Natural killer cell (primary cell): Measurements from ENCODE around the gene DIP2C. TPM values are rescaled to one million over a fixed set of nuclear protein-coding genes. Genes with fewer than 3 reads are reported as not detected.

Source experiments
- ATAC-seq, 3 donors: fragments of 150-1000 bp in 2 of 3; fragments of 200-7000 bp in 1 of 3; cut with Tn5 transposase; 1 replicate in 1 of 3; 2 replicates in 2 of 3; pipeline ENCODE4 v1.10.0; 2021; ENCODE audit warnings: mild to moderate bottlenecking in 2 of 3, moderate library complexity in 2 of 3
- DNase-seq, 2 donors: peaks; one replicate each; pipeline versions ENCODE4 v3.0.0 to v3.0.0-alpha.2; 2013 to 2021; ENCODE audit warnings: mixed read lengths in 1 of 2
- H3K27ac ChIP-seq: one replicate; pipeline ENCODE4 v1.5.1; 2013; ENCODE audit warnings: mild to moderate bottlenecking, low read length
- H3K27me3 ChIP-seq: one replicate; pipeline ENCODE4 v1.6.1; 2013; ENCODE audit warnings: low read length; ENCODE audit not compliant: control insufficient read depth, insufficient read depth
- H3K36me3 ChIP-seq: one replicate; pipeline ENCODE4 v1.6.1; 2013; ENCODE audit warnings: low read length; ENCODE audit not compliant: control insufficient read depth, insufficient read depth
- H3K4me1 ChIP-seq: one replicate; pipeline ENCODE4 v1.6.1; 2013; ENCODE audit warnings: low read length; ENCODE audit not compliant: control insufficient read depth, insufficient read depth
- H3K4me3 ChIP-seq: one replicate; pipeline ENCODE4 v1.5.1; 2013; ENCODE audit warnings: low read length
- H3K9me3 ChIP-seq: one replicate; pipeline ENCODE4 v1.6.1; 2013; ENCODE audit warnings: low read length; ENCODE audit not compliant: control insufficient read depth, insufficient read depth
- H3K27ac Mint-ChIP-seq, 2 donors: one replicate each; pipeline ENCODE4 v1.8.0; 2022; ENCODE audit warnings: mild to moderate bottlenecking in 2 of 2, mixed read lengths in 2 of 2, moderate library complexity in 1 of 2
- H3K27me3 Mint-ChIP-seq, 2 donors: one replicate each; pipeline ENCODE4 v1.8.0; 2022; ENCODE audit warnings: low read depth in 2 of 2, mixed read lengths in 2 of 2
- H3K36me3 Mint-ChIP-seq: one replicate; pipeline ENCODE4 v1.8.0; 2022; ENCODE audit warnings: mixed read lengths
- H3K4me1 Mint-ChIP-seq, 2 donors: one replicate each; pipeline ENCODE4 v1.8.0; 2022; ENCODE audit warnings: mixed read lengths in 2 of 2
- H3K4me3 Mint-ChIP-seq: one replicate; pipeline ENCODE4 v1.8.0; 2022; ENCODE audit warnings: mild to moderate bottlenecking, moderate library complexity, mixed read lengths
- H3K9me3 Mint-ChIP-seq, 2 donors: one replicate each; pipeline ENCODE4 v1.8.0; 2022; ENCODE audit warnings: mixed read lengths in 2 of 2
- WGBS: methylation state at CpG from one replicate; pipeline ENCODE4 v1.1.7; 2013; ENCODE audit warnings: missing lambda C conversion rate; ENCODE audit not compliant: insufficient coverage; 5-methylcytosine and 5-hydroxymethylcytosine counted together
- intact Hi-C: fragments of 100-400 bp; cut with micrococcal nuclease; formaldehyde crosslinking; loops from one replicate; pipeline ENCODE4 v1.14.2; 2022
- total RNA-seq, 4 donors: library from RNA; stranded (reverse); fragments of 120-200 nt in 1 of 4; gene quantifications; one replicate each; pipeline versions ENCODE4 v1.2.3 to v1.2.4, GENCODE V29; 2013 to 2022
- TF ChIP-seq, protein P1 (sequence below): fragments of 200-600 bp; IDR thresholded peaks from one replicate; pipeline ENCODE4 v1.8.0; 2022; ENCODE audit warnings: antibody characterized with exemption

The DIP2C gene
- total RNA-seq, 3 donors from 2014 or later (not counting 1 experiment from before 2014, with no cell fraction given): 1.5 to 5.8 (median 3.8) TPM

GRCh38 chr10:565146-565545, 124.3 kb downstream of the DIP2C start:
- Histone ChIP-seq H3K4me3 (no peak overlapping the region), H3K27ac (no peak overlapping the region), H3K27me3 (no peaks in the 10 kb centered on the region), H3K4me1 (no peaks in the 10 kb centered on the region), H3K36me3 (no peaks in the 10 kb centered on the region), H3K9me3 (peaks cover 6% of the 10 kb centered on the region)
- Mint-ChIP-seq H3K27ac (no peak overlapping the region), H3K9me3 (no peaks in the 10 kb centered on the region), H3K36me3 (no peaks in the 10 kb centered on the region), H3K4me3 (no peak overlapping the region), H3K4me1 (no peaks in the 10 kb centered on the region), H3K27me3 (peaks cover 10 to 26% of the 10 kb centered on the region in 2 donors)
- no peak for DNase-seq
- TF ChIP-seq, protein P1, sequence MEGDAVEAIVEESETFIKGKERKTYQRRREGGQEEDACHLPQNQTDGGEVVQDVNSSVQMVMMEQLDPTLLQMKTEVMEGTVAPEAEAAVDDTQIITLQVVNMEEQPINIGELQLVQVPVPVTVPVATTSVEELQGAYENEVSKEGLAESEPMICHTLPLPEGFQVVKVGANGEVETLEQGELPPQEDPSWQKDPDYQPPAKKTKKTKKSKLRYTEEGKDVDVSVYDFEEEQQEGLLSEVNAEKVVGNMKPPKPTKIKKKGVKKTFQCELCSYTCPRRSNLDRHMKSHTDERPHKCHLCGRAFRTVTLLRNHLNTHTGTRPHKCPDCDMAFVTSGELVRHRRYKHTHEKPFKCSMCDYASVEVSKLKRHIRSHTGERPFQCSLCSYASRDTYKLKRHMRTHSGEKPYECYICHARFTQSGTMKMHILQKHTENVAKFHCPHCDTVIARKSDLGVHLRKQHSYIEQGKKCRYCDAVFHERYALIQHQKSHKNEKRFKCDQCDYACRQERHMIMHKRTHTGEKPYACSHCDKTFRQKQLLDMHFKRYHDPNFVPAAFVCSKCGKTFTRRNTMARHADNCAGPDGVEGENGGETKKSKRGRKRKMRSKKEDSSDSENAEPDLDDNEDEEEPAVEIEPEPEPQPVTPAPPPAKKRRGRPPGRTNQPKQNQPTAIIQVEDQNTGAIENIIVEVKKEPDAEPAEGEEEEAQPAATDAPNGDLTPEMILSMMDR: no peak
- ATAC-seq: no peak
- intact Hi-C loops: no loop called here
- WGBS: 90% methylated on average over 4 of the region's 5 CpGs

GRCh38 chr10:563827-564226, 125.6 kb downstream of the DIP2C start:
- DNase-seq (no peak), ATAC-seq (no peak)
- no peak overlapping the region for H3K4me3 Mint-ChIP-seq
- H3K27me3 ChIP-seq: no peaks in the 10 kb centered on the region
- H3K4me3 ChIP-seq: no peak overlapping the region
- no peak overlapping the region for H3K27ac Mint-ChIP-seq
- no peaks in the 10 kb centered on the region for H3K9me3 Mint-ChIP-seq
- H3K36me3 Mint-ChIP-seq: no peaks in the 10 kb centered on the region
- no peak overlapping the region for H3K27ac ChIP-seq
- TF ChIP-seq, protein P1: no peak
- H3K4me1 Mint-ChIP-seq: no peaks in the 10 kb centered on the region
- H3K36me3 ChIP-seq: no peaks in the 10 kb centered on the region
- H3K9me3 ChIP-seq: no peaks in the 10 kb centered on the region
- intact Hi-C loops: no loop called here
- H3K4me1 ChIP-seq: no peaks in the 10 kb centered on the region
- H3K27me3 Mint-ChIP-seq: peaks cover 10 to 26% of the 10 kb centered on the region in 2 donors
- WGBS: 90% methylated on average over 5 of the region's 5 CpGs

GRCh38 chr10:562142-562541, 127.3 kb downstream of the DIP2C start:
- 87% methylated on average over 4 of the region's 4 CpGs for WGBS
- H3K36me3 ChIP-seq: no peaks in the 10 kb centered on the region
- ATAC-seq (no peak), DNase-seq (no peak)
- Mint-ChIP-seq H3K9me3 (no peaks in the 10 kb centered on the region), H3K4me1 (no peaks in the 10 kb centered on the region), H3K27ac (no peak overlapping the region), H3K27me3 (peaks cover 10 to 26% of the 10 kb centered on the region in 2 donors), H3K36me3 (no peaks in the 10 kb centered on the region), H3K4me3 (no peak overlapping the region)
- H3K27ac ChIP-seq: no peak overlapping the region
- TF ChIP-seq, protein P1: no peak
- H3K27me3 ChIP-seq: no peaks in the 10 kb centered on the region
- no peaks in the 10 kb centered on the region for H3K9me3 ChIP-seq
- intact Hi-C loops: no loop called here
- no peaks in the 10 kb centered on the region for H3K4me1 ChIP-seq
- H3K4me3 ChIP-seq: no peak overlapping the region

DNA sequence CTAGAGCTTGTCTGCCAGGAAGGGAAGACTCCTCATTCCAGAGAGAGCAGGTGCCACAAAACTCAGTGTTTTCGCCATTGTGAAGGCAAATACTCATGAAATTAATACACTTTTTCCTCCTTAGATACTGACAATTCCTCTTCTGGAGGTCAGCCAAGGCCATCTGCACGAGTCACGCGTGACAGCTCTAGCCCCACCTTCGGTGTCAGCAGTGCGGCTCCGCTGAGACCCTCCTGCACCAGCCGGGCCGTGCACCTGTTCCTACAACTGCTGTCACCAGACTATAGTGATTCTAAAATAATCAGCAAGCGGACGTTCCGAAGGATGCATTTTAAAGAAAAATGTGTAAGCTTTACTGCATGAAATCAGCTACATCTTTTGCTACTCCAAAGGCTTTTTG, 127.7 kb downstream of the DIP2C start:
- 89% methylated on average over 12 of the region's 12 CpGs for WGBS
- no peak for ATAC-seq
- Histone ChIP-seq H3K4me1 (no peaks in the 10 kb centered on the region), H3K27me3 (no peaks in the 10 kb centered on the region), H3K27ac (no peak overlapping the region), H3K36me3 (no peaks in the 10 kb centered on the region), H3K9me3 (no peaks in the 10 kb centered on the region), H3K4me3 (no peak overlapping the region)
- Mint-ChIP-seq H3K27me3 (peaks cover 10 to 30% of the 10 kb centered on the region in 2 donors), H3K9me3 (no peaks in the 10 kb centered on the region), H3K36me3 (no peaks in the 10 kb centered on the region), H3K4me3 (no peak overlapping the region), H3K27ac (no peak overlapping the region), H3K4me1 (no peaks in the 10 kb centered on the region)
- TF ChIP-seq, protein P1: no peak
- no peak for DNase-seq
- intact Hi-C loops: no loop called here
